AG10803 (cell line): ENCODE data around the gene PLPPR5.

Experiments used
- DNase-seq: peaks from one replicate; pipeline ENCODE4 v3.0.0; 2010; ENCODE audit warnings: low read depth
- H3K4me3 ChIP-seq: 2 replicates; pipeline ENCODE4 v1.5.1; 2011; ENCODE audit warnings: mild to moderate bottlenecking, low read length, control low read depth
- CTCF ChIP-seq: conservative IDR thresholded peaks from 2 replicates; pipeline ENCODE4 v1.5.1; 2011; ENCODE audit warnings: mild to moderate bottlenecking, low read length, control low read depth, inconsistent platforms

PLPPR5 gene

GRCh38 chr1:98931128-98931835, 73.4 kb downstream of the PLPPR5 start:
- no peak for DNase-seq
- no peak overlapping the region for H3K4me3 ChIP-seq
- TF ChIP-seq CTCF: no peak

DNA sequence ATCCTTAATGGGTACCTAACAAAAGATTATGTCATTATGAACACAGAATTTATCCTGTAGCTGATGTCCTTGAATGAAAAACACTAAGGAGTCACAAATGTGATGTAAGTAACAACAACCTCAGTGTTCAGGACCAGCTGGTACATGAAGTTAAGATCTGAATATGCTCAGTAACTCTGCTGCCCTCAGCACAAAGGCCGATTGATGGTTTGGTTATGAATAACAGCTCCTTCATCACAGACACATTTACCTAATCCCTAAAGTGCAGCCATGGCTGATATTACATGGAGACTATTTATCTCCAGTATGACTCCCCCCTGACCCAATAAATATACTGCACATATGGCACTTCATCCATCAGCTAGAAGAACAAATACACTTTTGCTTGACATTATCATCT, 75.2 kb downstream of the PLPPR5 start:
- no peak overlapping the region for H3K4me3 ChIP-seq
- DNase-seq: no peak
- TF ChIP-seq CTCF: no peak

DNA sequence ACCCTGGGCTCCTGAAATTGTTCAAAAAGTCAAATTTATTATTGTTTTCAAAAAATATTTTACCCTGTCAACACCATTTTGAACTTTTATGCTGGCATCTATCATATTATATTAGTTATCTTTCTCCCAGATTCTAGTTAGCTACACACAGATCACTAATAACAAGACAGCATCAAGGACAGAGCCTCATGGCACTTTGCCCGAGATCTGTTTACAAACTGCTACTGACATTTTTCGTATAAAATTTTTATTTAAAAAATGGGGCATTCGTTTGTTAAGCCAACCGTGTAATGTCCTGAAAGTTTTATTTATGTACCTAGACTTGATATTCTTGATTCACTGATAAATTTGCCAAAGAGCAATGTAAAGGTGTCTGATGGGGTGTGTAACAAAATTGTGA, 78.1 kb downstream of the PLPPR5 start:
- no peak for TF ChIP-seq CTCF
- no peak for DNase-seq

DNA sequence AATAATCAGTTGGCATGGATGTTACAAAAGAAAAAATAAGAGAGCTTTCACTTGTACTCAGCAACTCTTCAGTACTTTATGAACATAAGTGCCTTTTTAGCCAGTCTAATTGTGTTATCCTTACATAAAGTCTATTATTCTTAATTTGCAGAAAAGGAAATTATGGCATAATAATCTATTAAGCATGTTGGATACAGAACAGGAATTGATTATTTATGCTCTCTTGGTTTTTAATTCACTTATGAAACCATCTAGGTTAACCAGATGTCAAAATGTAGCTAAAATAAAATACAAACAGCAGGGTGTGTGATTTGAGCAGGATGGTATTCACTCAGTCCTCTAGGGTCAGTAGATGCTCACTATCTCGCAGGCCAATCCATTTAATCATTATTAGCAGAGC, 79.7 kb downstream of the PLPPR5 start:
- no peak overlapping the region for H3K4me3 ChIP-seq
- DNase-seq: no peak
- no peak for TF ChIP-seq CTCF

More for the DNA sequence above, 78.1 kb downstream of the PLPPR5 start:
- no peak overlapping the region for H3K4me3 ChIP-seq

- no peak for DNase-seq
- no peak overlapping the region for H3K4me3 ChIP-seq
- no peak for TF ChIP-seq CTCF
Measured at GRCh38 chr1:98923667-98924066, 81.0 kb downstream of the PLPPR5 start.

DNA sequence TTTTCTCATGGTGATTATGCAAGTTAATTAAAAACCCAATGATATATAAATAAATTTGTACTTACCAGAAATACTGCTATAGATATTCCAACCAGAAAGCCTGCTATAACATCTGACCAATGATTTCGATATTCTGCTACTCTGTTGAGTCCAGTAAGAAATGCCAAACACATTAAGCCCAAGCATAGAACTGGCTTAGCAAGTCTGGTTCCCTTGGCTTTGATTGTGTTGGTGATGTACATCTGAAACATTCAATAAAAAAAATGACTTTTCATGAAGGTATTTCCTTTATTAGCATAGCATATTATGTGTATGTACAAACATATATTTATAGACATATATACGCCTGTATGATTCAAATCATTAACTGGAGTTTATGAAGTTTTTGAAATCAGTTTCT, 82.8 kb downstream of the PLPPR5 start:
- no peak for DNase-seq
- no peak for TF ChIP-seq CTCF
- no peak overlapping the region for H3K4me3 ChIP-seq

DNA sequence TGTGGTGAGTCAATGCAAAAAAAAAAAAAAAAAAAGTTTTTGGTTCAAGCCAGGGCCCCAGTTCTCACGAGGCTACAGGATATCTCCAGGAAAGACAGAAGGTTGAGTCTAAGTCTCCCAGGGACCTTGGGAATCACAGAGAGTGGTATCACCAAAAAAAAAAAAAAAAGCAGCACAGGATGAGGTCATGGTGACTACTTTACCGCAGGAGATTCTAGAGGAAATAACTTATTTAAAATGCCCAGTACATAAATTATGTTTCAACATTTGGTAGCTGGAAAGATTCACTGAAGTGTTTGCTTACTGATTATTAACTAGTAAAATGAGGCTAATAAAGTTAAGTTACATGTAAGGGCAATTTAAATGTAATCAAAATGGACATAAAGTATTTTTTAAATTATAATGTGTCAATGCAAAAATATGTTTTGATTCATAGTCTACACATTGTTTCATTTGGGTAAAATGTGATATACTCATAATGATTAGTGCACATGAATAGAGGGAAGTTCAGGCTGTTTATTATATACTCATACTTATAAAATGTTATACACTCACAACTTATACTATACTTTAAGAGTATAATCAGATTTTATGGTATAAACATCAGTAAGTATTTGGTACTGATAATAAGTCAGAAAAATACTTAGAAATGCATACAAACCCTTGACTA, 84.1 kb downstream of the PLPPR5 start:
- peak; percentile 72 for DNase-seq
- no peak for TF ChIP-seq CTCF
- no peak overlapping the region for H3K4me3 ChIP-seq
